ENCODE data around the gene RECQL5.

RECQL5 gene

GRCh38 chr17:75637551-75637950 is 29.4 kb downstream of the RECQL5 start:
- Histone ChIP-seq H3K9me3 (ENCODE audit: insufficient read depth, low read depth, low read length) (no peaks in the 10 kb centered on the region), H3K4me3 (ENCODE audit: low read length) (no peak overlapping the region), H3K9ac (ENCODE audit: low read depth, low read length) (no peak overlapping the region), H3K4me1 (ENCODE audit: insufficient read depth, low read length) (peaks cover 7% of the 10 kb centered on the region; the same call in 1 of the 2 replicates), H3K27me3 (ENCODE audit: insufficient read depth, low read length) (no peaks in the 10 kb centered on the region), H3K27ac (ENCODE audit: low read length) (no peak overlapping the region), H3K36me3 (ENCODE audit: insufficient read depth, low read depth, low read length) (no peaks in the 10 kb centered on the region)

GRCh38 chr17:75637143-75637538 is 29.8 kb downstream of the RECQL5 start:
- H3K4me3 ChIP-seq (ENCODE audit: low read length), result no peak overlapping the region
- H3K27me3 ChIP-seq (ENCODE audit: insufficient read depth, low read length), result no peaks in the 10 kb centered on the region
- no peaks in the 10 kb centered on the region for H3K9me3 ChIP-seq (ENCODE audit: insufficient read depth, low read depth, low read length)
- H3K4me1 ChIP-seq (ENCODE audit: insufficient read depth, low read length), result peaks cover 6% of the 10 kb centered on the region; the same call in 1 of the 2 replicates
- H3K27ac ChIP-seq (ENCODE audit: low read length), result no peak overlapping the region
- no peaks in the 10 kb centered on the region for H3K36me3 ChIP-seq (ENCODE audit: insufficient read depth, low read depth, low read length)
- H3K9ac ChIP-seq (ENCODE audit: low read depth, low read length), result no peak overlapping the region

- H3K9me3 ChIP-seq (ENCODE audit: insufficient read depth, low read depth, low read length), result no peaks in the 10 kb centered on the region
- H3K9ac ChIP-seq (ENCODE audit: low read depth, low read length), result no peak overlapping the region
- H3K36me3 ChIP-seq (ENCODE audit: insufficient read depth, low read depth, low read length), result no peaks in the 10 kb centered on the region
- H3K27me3 ChIP-seq (ENCODE audit: insufficient read depth, low read length), result no peaks in the 10 kb centered on the region
- no peak overlapping the region for H3K4me3 ChIP-seq (ENCODE audit: low read length)
- H3K27ac ChIP-seq (ENCODE audit: low read length), result no peak overlapping the region
- peaks cover 6% of the 10 kb centered on the region; the same call in 1 of the 2 replicates for H3K4me1 ChIP-seq (ENCODE audit: insufficient read depth, low read length)
These were observed 30.4 kb downstream of the RECQL5 start for GRCh38 chr17:75636381-75637142.

- H3K27me3 ChIP-seq (ENCODE audit: insufficient read depth, low read length), result no peaks in the 10 kb centered on the region
- no peak overlapping the region for H3K9ac ChIP-seq (ENCODE audit: low read depth, low read length)
- H3K9me3 ChIP-seq (ENCODE audit: insufficient read depth, low read depth, low read length), result no peaks in the 10 kb centered on the region
- no peaks in the 10 kb centered on the region for H3K36me3 ChIP-seq (ENCODE audit: insufficient read depth, low read depth, low read length)
- H3K4me3 ChIP-seq (ENCODE audit: low read length), result no peak overlapping the region
- H3K4me1 ChIP-seq (ENCODE audit: insufficient read depth, low read length), result peaks cover 6% of the 10 kb centered on the region; the same call in 1 of the 2 replicates
- H3K27ac ChIP-seq (ENCODE audit: low read length), result no peak overlapping the region
These were observed 31.2 kb downstream of the RECQL5 start for GRCh38 chr17:75635610-75636202.

GRCh38 chr17:75634754-75635609 is 32.0 kb downstream of the RECQL5 start:
- Histone ChIP-seq H3K4me3 (ENCODE audit: low read length) (no peak overlapping the region), H3K9me3 (ENCODE audit: insufficient read depth, low read depth, low read length) (no peaks in the 10 kb centered on the region), H3K27me3 (ENCODE audit: insufficient read depth, low read length) (no peaks in the 10 kb centered on the region), H3K36me3 (ENCODE audit: insufficient read depth, low read depth, low read length) (no peaks in the 10 kb centered on the region; the same call in 1 of the 2 replicates), H3K9ac (ENCODE audit: low read depth, low read length) (no peak overlapping the region), H3K4me1 (ENCODE audit: insufficient read depth, low read length) (peaks cover 6% of the 10 kb centered on the region; the same call in 1 of the 2 replicates), H3K27ac (ENCODE audit: low read length) (no peak overlapping the region)

- Histone ChIP-seq H3K27me3 (ENCODE audit: insufficient read depth, low read length) (no peaks in the 10 kb centered on the region), H3K9me3 (ENCODE audit: insufficient read depth, low read depth, low read length) (no peaks in the 10 kb centered on the region), H3K27ac (ENCODE audit: low read length) (no peak overlapping the region), H3K4me3 (ENCODE audit: low read length) (no peak overlapping the region), H3K4me1 (ENCODE audit: insufficient read depth, low read length) (peaks cover 6% of the 10 kb centered on the region; the same call in 1 of the 2 replicates), H3K36me3 (ENCODE audit: insufficient read depth, low read depth, low read length) (no peaks in the 10 kb centered on the region; the same call in 1 of the 2 replicates), H3K9ac (ENCODE audit: low read depth, low read length) (no peak overlapping the region)
These were observed 32.6 kb downstream of the RECQL5 start for GRCh38 chr17:75634376-75634740.

- no peaks in the 10 kb centered on the region for H3K27me3 ChIP-seq (ENCODE audit: insufficient read depth, low read length)
- H3K9ac ChIP-seq (ENCODE audit: low read depth, low read length), result no peak overlapping the region
- H3K27ac ChIP-seq (ENCODE audit: low read length), result no peak overlapping the region
- H3K36me3 ChIP-seq (ENCODE audit: insufficient read depth, low read depth, low read length), result no peaks in the 10 kb centered on the region; the same call in 1 of the 2 replicates
- H3K4me3 ChIP-seq (ENCODE audit: low read length), result no peak overlapping the region
- peaks cover 6% of the 10 kb centered on the region; the same call in 1 of the 2 replicates for H3K4me1 ChIP-seq (ENCODE audit: insufficient read depth, low read length)
- H3K9me3 ChIP-seq (ENCODE audit: insufficient read depth, low read depth, low read length), result no peaks in the 10 kb centered on the region
These were observed 33.2 kb downstream of the RECQL5 start for GRCh38 chr17:75633486-75634375.

- no peak within 1 kb of the TSS for H3K27ac ChIP-seq (ENCODE audit: low read length)
- no peaks in the 10 kb centered on the region for H3K27me3 ChIP-seq (ENCODE audit: insufficient read depth, low read length)
- no peaks in the 10 kb centered on the region for H3K9me3 ChIP-seq (ENCODE audit: insufficient read depth, low read depth, low read length)
- H3K9ac ChIP-seq (ENCODE audit: low read depth, low read length), result no peak within 1 kb of the TSS
- no peaks in the 10 kb centered on the region; the same call in 1 of the 2 replicates for H3K36me3 ChIP-seq (ENCODE audit: insufficient read depth, low read depth, low read length)
- H3K4me3 ChIP-seq (ENCODE audit: low read length), result no peak within 1 kb of the TSS
- peaks cover 6% of the 10 kb centered on the region; the same call in 1 of the 2 replicates for H3K4me1 ChIP-seq (ENCODE audit: insufficient read depth, low read length)
These were observed 34.0 kb downstream of the RECQL5 start, which contains the start of gene SMIM5 for GRCh38 chr17:75632863-75633485. TSS of gene SMIM5 (plus strand) at chr17:75633434. CDS start at chr17:75640202, 6,768 bp downstream.

- H3K27me3 ChIP-seq (ENCODE audit: insufficient read depth, low read length), result no peaks in the 10 kb centered on the region
- H3K4me1 ChIP-seq (ENCODE audit: insufficient read depth, low read length), result peaks cover 6% of the 10 kb centered on the region; the same call in 1 of the 2 replicates
- H3K36me3 ChIP-seq (ENCODE audit: insufficient read depth, low read depth, low read length), result no peaks in the 10 kb centered on the region; the same call in 1 of the 2 replicates
- H3K27ac ChIP-seq (ENCODE audit: low read length), result no peak overlapping the region
- no peaks in the 10 kb centered on the region for H3K9me3 ChIP-seq (ENCODE audit: insufficient read depth, low read depth, low read length)
- H3K9ac ChIP-seq (ENCODE audit: low read depth, low read length), result no peak overlapping the region
- no peak overlapping the region for H3K4me3 ChIP-seq (ENCODE audit: low read length)
These were observed 34.5 kb downstream of the RECQL5 start for GRCh38 chr17:75632428-75632827.

GRCh38 chr17:75631353-75631752 is 35.6 kb downstream of the RECQL5 start:
- Histone ChIP-seq H3K9ac (ENCODE audit: low read depth, low read length) (no peak overlapping the region), H3K36me3 (ENCODE audit: insufficient read depth, low read depth, low read length) (no peaks in the 10 kb centered on the region; the same call in 1 of the 2 replicates), H3K27ac (ENCODE audit: low read length) (no peak overlapping the region), H3K27me3 (ENCODE audit: insufficient read depth, low read length) (no peaks in the 10 kb centered on the region), H3K4me1 (ENCODE audit: insufficient read depth, low read length) (peaks cover 6% of the 10 kb centered on the region; the same call in 1 of the 2 replicates), H3K9me3 (ENCODE audit: insufficient read depth, low read depth, low read length) (no peaks in the 10 kb centered on the region), H3K4me3 (ENCODE audit: low read length) (no peak overlapping the region)
